ENCODE measurements around the gene PNP.

DNA sequence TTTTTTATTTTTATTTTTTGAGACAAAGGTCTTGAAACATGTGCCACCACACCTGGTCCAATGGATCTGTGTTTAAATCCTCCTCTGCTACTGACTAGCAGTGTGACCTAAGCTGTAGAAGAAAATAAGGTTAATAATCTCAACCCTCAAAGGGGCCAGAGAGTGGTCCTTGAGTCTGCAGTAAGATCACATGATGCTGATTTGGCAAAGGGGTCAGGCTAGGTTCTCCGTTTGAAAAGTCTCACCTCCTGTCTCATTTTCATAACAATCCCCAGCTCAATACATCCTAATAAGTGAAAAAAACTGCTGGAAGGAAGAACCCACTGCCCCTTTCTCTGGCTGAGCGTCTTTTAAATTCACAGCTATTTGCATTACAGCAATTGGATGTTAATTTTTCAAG is 47.9 kb upstream of the PNP start:
- TF ChIP-seq EZH2 (IDR thresholded peaks at IDR 0.05; ENCODE audit: borderline replicate concordance, low read depth, low read length, poor library complexity, severe bottlenecking), result no peak
- TF ChIP-seq, protein P1, sequence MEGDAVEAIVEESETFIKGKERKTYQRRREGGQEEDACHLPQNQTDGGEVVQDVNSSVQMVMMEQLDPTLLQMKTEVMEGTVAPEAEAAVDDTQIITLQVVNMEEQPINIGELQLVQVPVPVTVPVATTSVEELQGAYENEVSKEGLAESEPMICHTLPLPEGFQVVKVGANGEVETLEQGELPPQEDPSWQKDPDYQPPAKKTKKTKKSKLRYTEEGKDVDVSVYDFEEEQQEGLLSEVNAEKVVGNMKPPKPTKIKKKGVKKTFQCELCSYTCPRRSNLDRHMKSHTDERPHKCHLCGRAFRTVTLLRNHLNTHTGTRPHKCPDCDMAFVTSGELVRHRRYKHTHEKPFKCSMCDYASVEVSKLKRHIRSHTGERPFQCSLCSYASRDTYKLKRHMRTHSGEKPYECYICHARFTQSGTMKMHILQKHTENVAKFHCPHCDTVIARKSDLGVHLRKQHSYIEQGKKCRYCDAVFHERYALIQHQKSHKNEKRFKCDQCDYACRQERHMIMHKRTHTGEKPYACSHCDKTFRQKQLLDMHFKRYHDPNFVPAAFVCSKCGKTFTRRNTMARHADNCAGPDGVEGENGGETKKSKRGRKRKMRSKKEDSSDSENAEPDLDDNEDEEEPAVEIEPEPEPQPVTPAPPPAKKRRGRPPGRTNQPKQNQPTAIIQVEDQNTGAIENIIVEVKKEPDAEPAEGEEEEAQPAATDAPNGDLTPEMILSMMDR (conservative IDR thresholded peaks at IDR 0.05; ENCODE audit: low read depth, low read length), result no peak

All from A673 (cell line).